Sigmoid colon (tissue), 4 donors: ENCODE measurements around the gene ADAD2.

Experiments
- CTCF ChIP-seq, 4 experiments: fragments of 450-650 bp in 3 of 4; fragments of 200-600 bp in 1 of 4; IDR thresholded peaks; one replicate each; pipeline ENCODE4 v1.5.1; 2016 to 2019; ENCODE audit warnings: antibody characterized with exemption in 4 of 4, mild to moderate bottlenecking in 3 of 4, moderate library complexity in 2 of 4
- EP300 ChIP-seq, 4 donors: sonication (generic); formaldehyde crosslinking; IDR thresholded peaks; one replicate each; pipeline ENCODE4 v1.6.1; 2017; ENCODE audit warnings: antibody characterized with exemption in 4 of 4
- POLR2A ChIP-seq, 2 donors: fragments of 450-650 bp; IDR thresholded peaks; one replicate each; pipeline ENCODE4 v1.6.1; 2016; ENCODE audit warnings: antibody characterized with exemption in 2 of 2, mild to moderate bottlenecking in 2 of 2, moderate library complexity in 2 of 2

- no peak for TF ChIP-seq CTCF (IDR thresholded peaks at IDR 0.05)
- no peak for TF ChIP-seq POLR2A (IDR thresholded peaks at IDR 0.05)
- TF ChIP-seq EP300 (IDR thresholded peaks at IDR 0.05): no peak
Observed at GRCh38 chr16:84182104-84182503, 8.9 kb upstream of the ADAD2 start.
